IPS DF 4.7 (cell line): ENCODE results near the gene H2BW1.
"Not testable (repeated sequence)": the region's sequence is repeated elsewhere in the genome, so short reads cannot be mapped to it uniquely, and the experiment has no call there.

Experiments
- DNase-seq: peaks from one replicate; pipeline ENCODE4 v3.0.0-alpha.2; 2013; ENCODE audit warnings: low spot score; ENCODE audit errors: extremely low read depth

H2BW1 gene, protein sequence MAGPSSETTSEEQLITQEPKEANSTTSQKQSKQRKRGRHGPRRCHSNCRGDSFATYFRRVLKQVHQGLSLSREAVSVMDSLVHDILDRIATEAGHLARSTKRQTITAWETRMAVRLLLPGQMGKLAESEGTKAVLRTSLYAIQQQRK

DNA sequence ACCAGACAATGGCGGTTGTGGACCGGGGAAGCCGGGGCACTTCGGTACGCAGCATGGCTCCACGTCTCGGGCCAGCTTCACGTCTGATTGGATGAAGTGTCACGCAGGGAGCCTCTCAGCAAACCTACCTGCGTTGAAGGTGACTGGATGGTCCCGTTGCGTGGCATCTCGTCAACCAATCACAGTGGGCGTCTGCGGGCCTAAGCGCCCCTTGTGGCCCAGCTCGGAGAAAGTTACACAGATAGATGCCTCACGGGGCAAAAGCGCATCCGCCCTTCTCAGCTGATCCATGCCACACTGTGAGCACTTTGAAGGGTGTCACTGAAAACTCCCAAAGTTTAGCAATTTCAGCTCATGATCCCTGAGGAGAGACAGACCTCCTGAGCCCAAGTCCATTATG, at the start of gene H2BW1:
H2BW1 (minus strand) TSS at position 103 of the 400 bp plus-strand sequence. CDS start 132 bp downstream, outside the sequence.
- DNase-seq: no peak

- not testable (repeated sequence) for DNase-seq
These were observed 49.1 kb upstream of the H2BW1 start for GRCh38 chrX:104062636-104063035.

DNA sequence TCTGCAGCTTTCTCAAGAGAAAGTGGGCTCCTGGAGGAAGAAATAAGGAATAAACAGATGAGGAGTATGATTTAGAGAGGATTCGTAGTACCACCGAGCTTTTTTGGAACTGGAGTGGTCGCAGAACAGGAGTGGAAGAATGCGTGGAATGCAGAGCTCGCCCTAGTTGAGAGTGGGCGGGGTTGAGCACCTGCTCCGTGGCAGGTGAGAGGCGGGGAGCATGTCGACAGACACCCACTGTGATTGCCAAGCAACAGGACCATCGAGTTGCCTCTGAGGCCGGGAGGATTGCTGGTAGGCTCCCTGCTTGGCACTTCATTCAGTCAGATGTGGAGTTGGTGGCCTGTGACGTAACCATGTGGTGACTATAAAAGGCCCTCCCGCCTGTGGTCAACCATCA, 41.4 kb upstream of the H2BW1 start:
- DNase-seq: not testable (repeated sequence)

- DNase-seq: no peak
These were observed 33.7 kb upstream of the H2BW1 start for GRCh38 chrX:104047171-104047570.

- no peak for DNase-seq
These were observed 32.1 kb upstream of the H2BW1 start for GRCh38 chrX:104045642-104046041.

GRCh38 chrX:104041003-104041402, 27.5 kb upstream of the H2BW1 start:
- no peak for DNase-seq

DNA sequence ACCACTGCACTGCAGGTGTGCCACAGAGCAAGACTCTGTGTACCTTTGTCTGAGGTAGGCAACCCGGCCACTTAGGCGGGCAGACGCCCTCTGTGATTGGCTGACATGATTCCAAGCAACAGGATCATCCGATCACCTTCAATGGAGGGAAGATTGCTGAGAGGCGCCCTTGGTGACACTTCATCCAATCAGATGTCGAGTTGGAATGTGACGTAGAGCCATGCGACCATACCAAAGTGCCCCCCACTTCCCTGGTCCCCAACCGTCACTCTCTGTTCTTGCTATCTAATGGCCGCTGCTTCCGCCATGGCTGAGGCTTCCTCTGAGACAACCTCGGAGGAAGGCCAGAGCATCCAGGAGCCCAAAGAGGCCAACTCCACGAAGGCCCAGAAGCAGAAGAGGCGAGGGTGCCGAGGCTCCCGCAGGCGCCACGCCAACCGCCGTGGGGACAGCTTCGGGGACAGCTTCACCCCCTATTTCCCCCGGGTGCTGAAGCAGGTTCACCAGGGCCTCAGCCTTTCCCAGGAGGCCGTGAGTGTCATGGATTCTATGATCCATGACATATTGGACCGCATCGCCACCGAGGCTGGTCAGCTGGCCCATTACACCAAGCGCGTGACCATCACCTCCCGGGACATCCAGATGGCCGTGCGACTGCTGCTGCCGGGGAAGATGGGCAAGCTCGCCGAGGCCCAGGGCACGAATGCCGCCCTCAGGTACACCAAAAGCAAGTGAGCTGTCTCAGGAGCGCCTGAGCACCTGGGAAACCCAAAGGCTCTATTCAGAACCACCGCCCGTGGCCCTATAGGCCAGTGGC, 26.4 kb upstream of the H2BW1 start, which contains the start of gene H2BW2:
H2BW2 (plus strand) TSS at position 268 of the 817 bp plus-strand sequence; CDS start at position 307, 39 bp downstream.
- no peak for DNase-seq

GRCh38 chrX:104018126-104018525, 4.6 kb upstream of the H2BW1 start:
- no peak for DNase-seq

DNA sequence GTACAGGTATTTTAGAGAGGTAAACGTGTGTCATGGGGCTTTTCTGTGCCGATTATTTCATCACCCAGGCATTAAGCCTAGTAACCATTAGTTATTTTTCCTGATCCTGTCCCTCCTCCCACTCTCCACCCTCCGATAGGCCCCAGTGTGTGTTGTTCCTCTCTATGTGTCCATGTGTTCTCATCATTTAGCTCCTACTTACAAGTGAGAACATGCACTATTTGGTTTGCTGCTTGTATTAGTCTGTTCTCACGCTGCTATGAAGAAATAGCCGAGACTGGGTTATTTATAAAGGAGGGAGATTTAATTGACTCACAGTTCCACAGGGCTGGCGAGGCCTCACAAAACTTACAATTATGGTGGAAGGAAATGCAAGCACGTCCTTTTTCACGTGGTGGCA, 2.1 kb upstream of the H2BW1 start:
- not testable (repeated sequence) for DNase-seq

DNA sequence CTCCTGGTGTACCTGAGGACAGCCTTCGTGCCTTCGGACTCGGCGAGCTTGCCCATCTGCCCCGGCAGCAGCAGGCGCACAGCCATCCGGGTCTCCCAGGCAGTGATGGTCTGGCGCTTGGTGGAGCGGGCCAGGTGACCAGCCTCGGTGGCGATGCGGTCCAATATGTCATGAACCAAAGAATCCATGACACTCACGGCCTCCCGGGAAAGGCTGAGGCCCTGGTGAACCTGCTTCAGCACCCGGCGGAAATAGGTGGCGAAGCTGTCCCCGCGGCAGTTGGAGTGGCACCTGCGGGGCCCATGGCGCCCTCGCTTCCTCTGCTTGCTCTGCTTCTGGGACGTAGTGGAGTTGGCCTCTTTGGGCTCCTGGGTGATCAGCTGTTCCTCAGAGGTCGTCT, 350 bp downstream of the H2BW1 start:
- no peak for DNase-seq

DNA sequence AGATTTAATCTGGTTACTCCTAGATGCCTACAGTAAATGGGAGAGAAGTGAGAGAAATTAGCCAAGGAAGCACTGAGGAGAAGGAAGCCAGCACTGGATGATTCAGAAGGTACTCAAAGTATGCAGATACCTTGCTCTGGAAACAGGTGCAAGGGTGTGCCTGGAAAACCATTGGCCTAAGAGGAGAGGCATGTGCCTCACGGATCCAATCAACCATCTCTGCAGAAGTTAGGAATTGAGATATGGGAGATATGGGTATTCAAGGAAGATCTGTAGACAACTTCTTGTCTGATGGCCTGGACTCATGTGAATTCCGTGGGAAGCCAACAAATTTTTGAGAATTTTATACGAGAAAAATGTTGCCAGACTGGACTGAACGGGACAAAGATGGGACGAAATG, 4.7 kb downstream of the H2BW1 start:
- no peak for DNase-seq

DNA sequence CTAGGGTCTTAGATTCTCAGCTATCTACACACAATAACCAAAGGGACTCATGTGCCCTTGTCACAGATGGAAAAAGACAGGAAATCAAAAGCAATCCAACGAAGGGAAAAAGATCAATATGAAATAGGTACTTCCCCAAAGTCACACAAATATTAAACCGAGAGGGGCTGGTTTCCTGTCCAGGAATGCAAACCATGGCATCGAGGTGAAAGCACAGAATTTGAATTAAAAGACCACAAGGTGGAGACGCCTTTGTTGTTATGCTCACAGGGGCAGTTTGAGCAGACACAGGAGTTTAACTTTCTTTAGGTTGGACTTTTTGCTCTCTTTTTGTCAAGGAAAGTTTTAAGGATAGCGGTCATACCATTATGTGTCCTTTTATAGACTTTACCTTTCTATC, 14.3 kb downstream of the H2BW1 start:
- no peak for DNase-seq

DNA sequence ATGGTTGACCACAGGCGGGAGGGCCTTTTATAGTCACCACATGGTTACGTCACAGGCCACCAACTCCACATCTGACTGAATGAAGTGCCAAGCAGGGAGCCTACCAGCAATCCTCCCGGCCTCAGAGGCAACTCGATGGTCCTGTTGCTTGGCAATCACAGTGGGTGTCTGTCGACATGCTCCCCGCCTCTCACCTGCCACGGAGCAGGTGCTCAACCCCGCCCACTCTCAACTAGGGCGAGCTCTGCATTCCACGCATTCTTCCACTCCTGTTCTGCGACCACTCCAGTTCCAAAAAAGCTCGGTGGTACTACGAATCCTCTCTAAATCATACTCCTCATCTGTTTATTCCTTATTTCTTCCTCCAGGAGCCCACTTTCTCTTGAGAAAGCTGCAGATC, 30.0 kb downstream of the H2BW1 start:
- DNase-seq: not testable (repeated sequence)

- DNase-seq: not testable (repeated sequence)
These were observed 50.9 kb downstream of the H2BW1 start, which contains the start of gene TMSB15B for GRCh38 chrX:103962411-103963278. TMSB15B (plus strand) TSS chrX:103962627.
